ENCODE data around the gene TXNRD2. TPM values are rescaled to one million over a fixed set of nuclear protein-coding genes. Genes with fewer than 3 reads are reported as not detected.

TXNRD2 gene
- total RNA-seq, 2 experiments from 2014 or later = 24.9 to 29.2 TPM

DNA sequence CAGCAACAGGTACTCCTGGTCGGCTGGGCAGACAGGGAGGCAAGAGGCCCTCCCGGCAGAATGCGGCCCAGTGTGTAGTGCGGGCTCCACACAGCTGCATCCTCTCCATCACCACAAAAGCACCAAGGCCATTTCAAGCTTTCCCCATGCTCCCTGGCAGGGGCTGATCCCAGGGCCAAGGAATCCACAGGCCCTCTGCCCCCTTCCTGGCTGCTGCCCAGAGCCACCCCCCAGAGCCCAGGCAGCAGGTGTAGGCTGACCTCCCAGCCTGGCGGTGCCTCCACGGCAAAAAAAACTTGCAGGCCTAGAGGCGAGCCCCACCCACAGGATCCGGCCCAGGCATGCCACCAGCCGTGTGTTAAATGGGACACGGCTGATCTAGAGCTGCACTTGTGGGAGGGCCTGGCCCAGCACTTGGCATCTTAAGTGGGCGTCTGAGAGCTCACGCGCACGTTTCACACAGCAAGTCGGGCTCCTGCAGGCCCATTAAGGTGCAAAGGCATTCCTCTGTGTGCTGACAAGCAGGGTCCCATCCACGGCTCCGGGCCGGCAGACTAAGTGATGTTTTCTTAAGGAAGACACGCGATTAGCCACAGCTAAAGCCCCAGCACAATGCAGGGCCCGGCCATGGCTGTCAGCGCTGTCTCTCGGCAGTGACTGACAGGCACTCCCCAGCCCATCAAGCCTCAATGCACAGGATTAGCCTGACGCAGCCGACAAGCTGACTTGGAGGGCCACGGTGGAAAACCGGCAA, 67.1 kb downstream of the TXNRD2 start:
- ChIA-PET POLR2A (no interaction called here), CTCF (no interaction called here)

DNA sequence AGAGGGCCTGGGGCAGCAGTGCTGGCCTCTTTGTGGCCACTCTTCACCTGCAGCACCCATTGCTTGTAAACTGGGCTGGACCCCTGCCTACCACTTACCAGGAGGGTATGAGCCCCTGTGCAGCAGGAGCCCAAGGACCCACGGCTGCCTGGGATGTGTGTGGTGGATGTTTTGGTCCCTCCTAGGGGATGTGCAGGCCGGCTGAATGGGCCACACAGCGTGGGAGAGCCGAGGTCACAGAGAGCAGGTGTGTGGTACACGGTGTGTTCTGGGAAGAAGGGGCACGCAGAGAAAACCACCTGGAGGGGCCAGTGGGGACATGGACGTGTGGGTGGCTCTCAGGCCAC, 67.7 kb downstream of the TXNRD2 start:
- ChIA-PET CTCF (no interaction called here), POLR2A (no interaction called here)

DNA sequence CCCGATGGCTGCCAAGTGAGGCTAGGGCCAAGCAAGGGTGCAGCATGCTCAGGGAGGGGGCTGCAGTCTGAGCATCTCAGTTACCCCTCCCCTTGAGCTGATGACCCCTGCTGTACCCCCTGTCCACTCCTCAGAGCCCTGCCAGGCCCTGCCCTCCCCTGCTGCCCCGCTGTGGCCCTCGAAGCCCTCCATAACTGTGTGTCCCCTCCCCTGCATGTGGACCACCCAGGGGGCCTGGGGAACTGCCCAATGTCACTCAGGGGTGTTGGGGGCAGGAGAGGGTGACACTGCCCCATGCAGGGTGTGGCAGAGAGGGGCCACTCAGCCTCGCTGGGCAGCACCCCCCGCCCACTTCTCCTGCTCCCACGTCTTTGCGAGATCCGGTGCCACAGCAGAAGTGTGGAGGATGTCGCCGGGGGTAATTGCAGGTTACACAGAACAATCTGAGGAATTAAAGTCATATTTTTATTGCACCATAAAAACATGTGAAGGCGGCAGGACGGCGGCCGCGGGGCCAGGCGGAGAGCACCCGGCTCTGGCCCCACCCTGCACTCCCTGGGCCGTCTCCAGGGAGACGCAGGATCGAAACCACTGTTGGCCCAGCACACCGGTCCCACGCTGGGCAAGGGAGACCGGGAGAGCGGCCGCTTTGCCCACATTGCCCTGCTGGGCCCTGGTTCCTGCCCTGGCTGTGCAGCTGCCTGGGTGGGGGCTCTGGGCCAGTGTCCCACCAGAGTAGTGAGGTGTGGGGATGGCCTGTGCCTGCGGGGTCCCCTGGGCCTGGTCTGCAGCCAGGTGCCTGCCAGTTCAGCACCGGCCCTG, 68.3 kb downstream of the TXNRD2 start:
- ChIA-PET CTCF (no interaction called here), POLR2A (no interaction called here)

DNA sequence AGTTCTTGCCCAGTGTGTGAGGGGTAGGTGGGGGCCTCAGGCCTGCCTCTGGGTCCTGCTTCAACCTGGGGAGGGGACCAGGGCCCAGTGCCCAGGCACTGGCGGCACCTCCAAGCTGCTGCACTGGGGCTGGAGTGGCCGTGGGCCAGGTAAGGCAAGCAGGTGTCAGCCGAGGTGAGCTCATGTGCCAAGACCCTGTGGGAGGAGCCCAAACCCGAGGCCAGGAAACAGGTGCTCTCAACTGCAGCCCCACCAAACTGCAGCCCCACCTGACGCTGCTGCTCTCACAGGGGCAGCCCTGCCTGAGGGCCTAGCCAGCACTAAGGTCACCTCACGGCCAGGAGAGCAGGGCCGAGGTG, 68.9 kb downstream of the TXNRD2 start:
- POLR2A ChIA-PET = no interaction called here
- CTCF ChIA-PET = no interaction called here

DNA sequence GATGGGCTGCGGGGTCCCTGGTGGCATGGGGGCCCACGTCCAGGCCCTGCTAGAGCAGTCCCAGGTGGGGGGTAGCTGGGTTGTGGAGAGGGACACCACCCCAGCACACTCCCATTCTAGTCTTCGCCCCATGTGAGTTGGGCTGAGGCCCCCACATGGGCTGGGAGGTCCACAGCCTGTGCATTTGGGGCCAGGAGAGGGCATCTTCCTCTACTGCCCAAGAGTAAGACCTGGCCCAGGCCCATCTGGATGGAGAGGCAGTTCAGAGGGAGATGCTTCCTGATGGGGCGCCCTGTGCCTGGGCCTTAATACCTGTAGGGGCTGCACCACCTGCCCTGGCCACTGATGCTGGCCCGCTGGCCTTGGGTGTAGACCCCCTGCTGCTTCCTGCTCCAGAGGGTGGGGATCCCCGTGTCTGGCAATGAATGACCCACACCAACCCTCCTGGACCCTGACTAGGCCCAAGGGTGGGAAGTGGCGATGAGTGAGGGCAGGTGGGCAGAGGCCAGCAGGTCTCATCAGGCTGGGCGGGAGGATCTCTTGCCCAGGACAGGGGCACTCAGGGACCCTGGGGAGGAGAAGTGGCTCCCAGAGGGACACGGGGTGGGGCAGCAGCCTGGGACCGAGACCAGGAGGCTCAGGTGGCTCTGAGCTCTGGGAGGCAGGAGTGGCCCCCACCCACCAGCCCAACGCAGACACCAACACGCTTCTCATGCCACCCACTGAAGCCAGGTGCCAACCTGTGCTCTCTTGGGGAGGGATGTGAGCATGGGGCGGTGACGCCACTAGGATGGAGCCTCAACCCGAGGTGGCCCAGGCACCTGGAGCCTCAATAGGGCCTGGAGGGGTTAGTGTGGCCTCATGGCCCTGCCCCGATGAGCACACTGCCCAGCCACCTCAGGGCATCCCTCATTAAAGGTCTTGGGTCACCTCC, 69.5 kb downstream of the TXNRD2 start:
- CTCF ChIA-PET = no interaction called here
- POLR2A ChIA-PET = no interaction called here

DNA sequence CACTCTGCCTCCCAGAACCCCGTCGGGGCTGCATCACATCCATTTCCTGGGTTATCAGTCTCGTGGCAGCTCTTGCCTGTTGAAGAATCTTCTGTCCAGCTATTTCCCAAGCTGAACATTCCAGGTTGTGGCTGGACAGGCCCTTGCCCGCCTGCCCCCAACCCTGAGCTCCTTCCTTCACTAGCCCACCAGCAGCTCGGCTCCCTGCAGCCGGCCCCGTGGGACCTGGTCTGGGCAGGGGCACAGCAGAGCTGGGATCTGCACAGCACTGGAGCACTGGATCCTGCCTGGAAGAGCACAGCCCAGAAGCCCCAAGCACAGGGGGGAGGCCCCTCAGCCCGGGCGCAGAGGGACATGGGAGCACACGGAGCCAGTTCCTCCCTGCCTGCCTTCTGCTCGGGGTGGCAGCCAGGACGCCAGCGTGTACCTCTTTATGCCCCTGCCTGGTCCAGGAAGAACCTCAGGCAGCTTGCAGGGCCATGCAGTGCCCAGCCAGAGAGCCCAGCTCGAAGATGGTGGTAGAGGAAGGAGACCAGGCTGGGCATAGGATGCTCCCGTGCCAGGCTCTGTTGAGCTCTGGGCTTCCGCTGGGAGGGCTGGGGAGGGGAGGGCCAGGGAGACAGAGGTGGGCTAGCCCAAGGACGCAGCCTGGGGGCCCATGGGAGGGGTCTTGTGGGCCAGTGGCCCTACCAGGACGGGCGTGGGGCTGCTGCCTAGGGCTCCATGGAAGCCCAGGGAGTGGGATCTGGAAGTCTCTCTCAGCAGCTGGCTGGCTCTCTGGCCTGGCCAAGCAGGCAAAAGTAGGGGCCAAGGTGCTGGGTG, 70.4 kb downstream of the TXNRD2 start:
- ChIA-PET CTCF (interaction anchor here (0.8 kb wide), 1 partner anchor 141 kb away, joined by 3 read pairs; no protein-coding TSS in a partner anchor), POLR2A (no interaction called here)

DNA sequence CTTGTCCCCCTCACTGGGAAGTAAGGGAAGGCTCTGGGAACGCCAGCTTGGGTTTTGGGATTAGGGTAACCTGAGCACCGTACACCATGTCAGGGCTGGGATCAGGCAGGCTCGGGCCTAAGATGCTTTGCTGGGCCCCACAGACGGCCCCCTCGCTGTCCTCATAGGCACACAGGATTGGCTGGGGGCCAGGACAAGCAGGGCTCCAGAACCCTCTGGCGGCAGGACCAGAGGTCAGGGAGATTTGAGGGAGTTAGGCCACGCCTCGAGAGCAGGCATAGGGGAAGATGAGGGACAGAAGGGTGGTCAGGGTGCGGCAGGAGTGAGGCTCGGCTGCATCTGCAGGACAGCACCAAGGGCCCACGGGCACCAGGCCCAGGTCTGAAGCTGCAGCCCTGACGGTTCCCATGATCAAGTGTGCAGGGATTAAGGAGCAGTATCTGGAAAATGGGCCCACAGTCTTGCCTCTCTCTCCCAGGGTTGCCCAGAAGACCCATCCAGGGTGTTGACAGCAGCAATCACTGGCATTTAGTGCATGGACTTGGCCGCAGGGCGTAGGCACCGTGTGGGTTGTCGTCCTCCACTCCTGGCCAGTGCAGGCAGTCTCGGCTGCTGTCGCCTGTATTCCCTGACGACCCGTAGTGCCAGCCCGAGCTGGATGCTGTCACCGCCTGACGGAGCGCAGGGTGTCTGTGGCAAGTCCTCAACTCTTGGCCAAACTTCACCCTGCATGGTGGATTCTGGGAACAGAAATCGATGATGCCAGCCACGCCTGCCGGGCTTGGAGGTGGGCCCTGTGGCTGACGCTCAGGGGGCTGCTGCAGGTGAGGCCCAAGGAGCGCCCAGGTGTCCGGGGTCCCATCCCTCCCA, 71.2 kb downstream of the TXNRD2 start:
- ChIA-PET POLR2A (no interaction called here), CTCF (interaction anchor here (0.8 kb wide), 1 partner anchor 140 kb away, joined by 3 read pairs; no protein-coding TSS in a partner anchor)

DNA sequence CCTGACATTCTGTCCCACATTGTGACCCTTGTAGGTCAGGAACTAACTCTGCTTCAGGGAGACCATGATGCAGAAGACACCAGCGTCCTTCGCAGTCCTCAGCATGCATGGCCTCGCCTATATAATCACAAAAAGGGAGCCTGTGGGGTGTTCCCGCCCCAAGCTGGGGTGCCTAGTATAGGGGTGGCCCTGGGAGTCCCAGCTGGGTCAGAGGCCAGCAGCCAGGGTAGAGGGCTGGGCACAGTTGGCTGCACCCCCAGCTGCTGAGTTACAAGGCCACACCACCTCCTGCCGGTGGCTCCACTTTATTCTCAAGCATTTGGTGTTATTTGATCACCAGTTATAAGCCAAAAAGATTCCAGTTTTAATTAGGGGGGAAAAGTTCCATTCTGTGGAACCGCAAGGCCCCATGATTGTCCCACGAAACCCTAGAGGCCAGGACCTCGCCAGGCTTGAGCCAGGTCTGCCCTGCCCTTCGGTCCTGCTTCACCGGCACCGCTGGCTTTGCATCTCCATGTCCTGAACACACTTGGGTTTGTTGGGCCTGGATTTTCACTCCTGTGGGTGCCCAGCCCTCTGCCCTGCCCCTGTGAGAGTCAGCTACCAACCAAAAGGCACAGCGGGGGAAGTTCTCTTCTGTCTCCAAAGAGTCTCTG, 72.0 kb downstream of the TXNRD2 start:
- ChIA-PET POLR2A (no interaction called here), CTCF (no interaction called here)

DNA sequence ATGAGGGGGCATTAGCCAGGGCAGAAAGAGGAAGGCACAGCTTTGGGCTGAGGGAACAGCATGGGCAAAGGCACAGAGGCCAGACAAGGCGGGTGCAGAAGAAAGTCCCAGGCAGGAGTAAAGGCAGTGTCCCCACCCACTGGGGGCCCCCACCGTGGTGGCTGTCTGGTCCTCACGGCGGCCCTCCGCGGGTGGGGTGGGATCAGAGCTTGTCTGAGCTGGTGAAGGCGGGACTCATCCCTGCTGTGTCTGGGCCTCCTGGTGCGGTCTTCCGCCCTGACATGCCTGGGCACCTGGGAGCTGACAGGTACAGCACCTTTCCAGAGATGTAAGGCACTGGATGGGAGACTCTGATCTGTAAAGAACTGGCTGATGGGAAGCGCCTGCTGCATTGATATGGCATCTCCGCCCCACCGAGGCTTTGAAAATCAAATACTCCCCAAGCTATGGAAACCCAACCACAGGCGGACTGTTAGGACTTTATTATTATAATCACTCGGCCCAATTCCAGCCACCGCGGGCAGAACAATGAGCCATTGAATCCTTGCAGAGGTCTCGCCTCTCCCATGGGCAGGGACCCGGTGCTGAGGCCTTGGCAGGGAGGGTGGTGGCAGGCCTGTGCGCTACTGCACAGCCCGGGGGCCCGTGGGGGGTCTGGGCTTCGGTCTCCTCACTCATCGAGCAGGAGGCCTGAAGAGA, 72.7 kb downstream of the TXNRD2 start:
- POLR2A ChIA-PET = no interaction called here
- CTCF ChIA-PET = no interaction called here

DNA sequence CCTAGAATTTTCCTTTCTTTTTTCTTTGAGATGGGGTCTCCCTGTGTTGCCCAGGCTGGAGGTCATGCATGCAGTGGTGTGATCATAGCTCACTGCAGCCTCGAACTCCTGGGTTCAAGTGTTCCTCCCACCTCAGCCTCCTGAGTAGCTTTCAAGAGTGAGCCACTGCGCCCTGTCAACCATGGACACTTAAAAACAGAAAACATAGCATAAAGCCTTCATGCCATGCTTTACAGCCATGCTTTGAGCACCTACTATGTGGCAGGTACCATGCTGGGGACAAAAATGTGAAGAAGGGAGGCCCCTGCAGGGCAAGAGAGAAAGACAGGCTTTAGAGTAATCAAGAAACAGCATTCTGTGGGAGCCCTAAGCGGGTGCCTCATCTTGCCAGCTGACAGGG, 73.3 kb downstream of the TXNRD2 start:
- ChIA-PET POLR2A (no interaction called here), CTCF (no interaction called here)

DNA sequence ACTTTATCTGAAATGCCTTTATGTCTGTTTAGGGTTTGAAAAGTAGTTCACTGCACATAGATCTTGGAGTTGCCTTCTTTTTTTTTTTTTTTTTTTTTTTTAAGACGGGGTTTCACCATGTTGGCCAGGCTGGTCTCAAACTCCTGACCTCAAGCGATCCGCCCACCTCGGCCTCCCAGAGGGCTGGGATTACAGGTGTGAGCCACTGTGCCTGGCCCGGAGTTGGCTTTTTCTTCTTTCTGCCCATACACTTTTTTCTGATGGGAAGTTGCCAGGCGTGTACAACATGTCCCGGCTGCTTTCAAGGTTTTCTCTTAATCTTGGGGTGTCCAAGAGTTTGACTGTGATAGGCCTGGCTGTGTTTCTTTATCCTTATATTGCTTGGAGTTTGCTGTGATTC, 74.0 kb downstream of the TXNRD2 start:
- POLR2A ChIA-PET = no interaction called here
- CTCF ChIA-PET = no interaction called here

DNA sequence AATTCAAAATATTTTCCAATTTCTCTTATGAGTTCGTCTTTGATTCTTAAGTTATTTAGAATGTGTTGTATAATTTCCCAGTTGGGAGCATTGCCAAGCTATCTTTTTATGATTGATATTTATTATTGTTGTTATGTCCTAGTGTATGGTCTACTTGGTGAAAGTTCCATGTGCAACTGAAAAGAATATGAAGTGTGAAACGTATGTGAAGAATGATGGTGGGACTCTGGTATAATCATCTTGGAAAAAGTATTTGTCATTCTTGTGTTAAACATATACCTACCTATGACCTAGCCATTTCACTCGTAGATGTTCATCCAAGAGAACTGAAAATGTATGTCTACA, 75.0 kb downstream of the TXNRD2 start:
- POLR2A ChIA-PET = no interaction called here

DNA sequence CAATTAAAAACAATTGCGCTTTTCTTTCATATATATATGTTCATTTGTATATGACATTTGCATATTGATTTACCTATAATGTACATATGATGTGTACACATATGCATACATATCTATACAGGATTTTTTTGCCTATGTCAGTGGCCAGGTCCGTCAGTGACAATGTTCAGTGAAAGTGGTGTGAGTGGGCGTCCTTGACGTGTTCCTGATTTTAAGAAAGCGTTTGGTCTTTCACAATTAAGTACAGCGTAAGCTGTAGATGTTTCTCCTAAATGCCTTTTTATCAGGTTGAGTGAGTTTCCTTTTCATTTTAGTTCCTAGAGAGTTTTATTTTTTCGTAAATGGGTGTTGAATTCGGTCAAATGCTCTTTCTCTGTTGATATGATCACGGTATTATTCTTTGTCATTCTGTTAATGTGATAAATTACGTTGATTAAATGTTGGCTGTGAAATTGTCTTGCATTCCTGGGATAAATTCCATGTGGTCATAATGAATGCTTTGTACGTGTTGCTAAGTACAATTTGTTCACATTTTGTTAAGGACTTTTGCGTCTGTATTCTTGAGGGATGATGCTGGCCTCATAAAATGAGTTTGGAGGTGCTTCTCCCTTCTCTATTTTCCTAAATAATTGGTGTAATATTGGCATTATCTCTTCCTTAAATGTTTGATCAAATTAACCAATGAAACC, 76.3 kb downstream of the TXNRD2 start:
- CTCF ChIA-PET = no interaction called here
- POLR2A ChIA-PET = interaction anchor here (0.6 to 1.2 kb wide), 2 partner anchors 9 to 66 kb away, joined by 5 to 7 read pairs; no protein-coding TSS in a partner anchor

More for the DNA sequence above, 75.0 kb downstream of the TXNRD2 start:
- CTCF ChIA-PET = interaction anchor here (0.7 kb wide), 2 partner anchors 77 to 93 kb away, joined by 3 to 4 read pairs; no protein-coding TSS in a partner anchor

DNA sequence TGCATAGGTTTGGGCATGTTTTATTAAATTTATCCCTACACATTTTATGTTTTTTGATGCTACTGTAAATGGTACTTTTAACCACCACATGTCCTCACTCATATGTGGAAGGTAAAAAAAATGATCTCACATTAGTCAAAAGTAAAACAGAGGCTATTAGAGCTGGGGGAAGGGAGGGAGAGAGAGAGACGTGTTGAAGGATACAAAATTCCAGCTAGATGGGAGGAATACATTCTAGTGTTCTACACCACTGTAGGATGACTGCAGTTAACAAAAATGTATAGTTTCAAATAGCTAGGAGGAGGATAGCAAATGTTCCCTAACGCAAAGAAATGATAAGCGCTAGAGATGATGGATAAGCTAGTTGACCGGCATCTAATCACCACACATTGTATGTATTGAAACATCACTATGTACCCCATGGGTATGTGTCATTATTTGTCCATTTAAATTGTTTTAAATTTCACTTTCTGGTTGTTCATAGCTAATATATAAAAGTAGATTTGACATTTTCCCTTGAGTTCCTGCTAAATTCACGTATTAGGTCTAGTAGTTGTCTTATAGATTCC, 77.0 kb downstream of the TXNRD2 start:
- POLR2A ChIA-PET = interaction anchor here (0.7 to 1.2 kb wide), 2 partner anchors 9 to 11 kb away, joined by 4 to 5 read pairs; no protein-coding TSS in a partner anchor
- CTCF ChIA-PET = no interaction called here

DNA sequence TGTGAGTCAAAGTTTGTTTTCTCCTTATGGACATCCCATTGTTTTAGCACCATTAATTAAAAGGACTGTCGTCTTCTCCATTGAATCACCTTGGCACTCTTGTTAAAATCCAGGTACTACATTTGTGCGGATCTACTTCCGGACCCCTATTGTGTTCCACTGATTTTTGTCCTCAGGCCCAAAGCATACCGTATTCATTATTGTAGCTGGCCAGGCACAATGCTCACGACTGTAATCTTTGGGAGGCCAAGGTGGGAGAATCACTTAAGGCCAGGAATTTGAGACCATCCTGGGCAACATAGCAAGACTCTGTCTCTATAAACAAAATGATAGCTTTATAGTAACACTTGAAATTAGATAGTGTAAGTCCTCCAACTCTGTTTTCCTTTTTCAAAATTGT, 78.0 kb downstream of the TXNRD2 start:
- POLR2A ChIA-PET = no interaction called here
- CTCF ChIA-PET = no interaction called here

DNA sequence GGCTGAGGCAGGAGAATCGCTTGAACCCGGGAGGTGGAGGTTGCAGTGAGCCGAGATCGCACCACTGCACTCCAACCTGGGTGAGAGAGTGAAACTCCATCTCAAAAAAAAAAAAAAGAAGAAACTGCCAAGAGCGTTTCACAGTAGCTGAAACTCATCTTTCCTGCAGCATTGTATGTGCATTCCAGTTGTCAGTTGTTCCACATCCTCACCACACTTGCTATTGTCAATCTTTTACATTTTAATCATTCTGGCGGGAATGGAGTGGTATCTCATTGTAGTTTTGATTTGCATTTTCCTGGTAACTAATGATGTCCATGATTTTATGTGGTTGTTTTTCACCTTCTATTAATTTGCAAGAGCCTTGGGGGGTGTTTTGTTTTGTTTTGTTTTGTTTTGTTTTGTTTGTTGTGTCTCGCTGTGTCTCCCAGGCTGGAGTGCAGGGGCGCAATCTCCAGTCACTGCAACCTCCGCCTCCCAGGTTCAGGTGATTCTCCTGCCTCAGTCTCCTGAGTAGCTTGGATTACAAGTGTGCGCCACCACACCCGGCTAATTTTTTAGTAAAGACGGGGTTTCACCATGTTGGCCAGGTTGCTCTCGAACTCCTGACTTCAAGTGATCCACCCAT, 78.9 kb downstream of the TXNRD2 start:
- ChIA-PET POLR2A (no interaction called here), CTCF (interaction anchor here (0.7 to 0.9 kb wide), 2 partner anchors 48 to 108 kb away, joined by 3 read pairs; no protein-coding TSS in a partner anchor)
